Measurements from ENCODE around the gene CARMIL3.
"Not testable (repeated sequence)": the region's sequence is repeated elsewhere in the genome, so short reads cannot be mapped to it uniquely, and the experiment has no call there.

GRCh38 chr14:24012726-24013273, 39.0 kb upstream of the CARMIL3 start:
- not testable (repeated sequence) for TF ChIP-seq EZH2 (IDR thresholded peaks at IDR 0.05; ENCODE audit: insufficient read depth, poor library complexity, severe bottlenecking); EZH2phosphoT487 (IDR thresholded peaks at IDR 0.05; ENCODE audit: insufficient read depth, low read depth)

Data from GM23248 (cell line).